PC-3 (cell line): Measurements from ENCODE around the gene FAM168A.

Experiments used
- EZH2phosphoT487 ChIP-seq: fragments of 300-600 bp; sonication (generic); IDR thresholded peaks from 2 replicates; pipeline ENCODE4 v1.6.1; 2018; ENCODE audit warnings: mild to moderate bottlenecking, antibody characterized with exemption, low read length, borderline replicate concordance
- TF ChIP-seq, protein P1 (sequence below): fragments of 300-600 bp; sonication (generic); conservative IDR thresholded peaks from 2 replicates; pipeline ENCODE4 v1.5.1; 2017; ENCODE audit warnings: antibody characterized with exemption, low read depth, mild to moderate bottlenecking, low read length

DNA sequence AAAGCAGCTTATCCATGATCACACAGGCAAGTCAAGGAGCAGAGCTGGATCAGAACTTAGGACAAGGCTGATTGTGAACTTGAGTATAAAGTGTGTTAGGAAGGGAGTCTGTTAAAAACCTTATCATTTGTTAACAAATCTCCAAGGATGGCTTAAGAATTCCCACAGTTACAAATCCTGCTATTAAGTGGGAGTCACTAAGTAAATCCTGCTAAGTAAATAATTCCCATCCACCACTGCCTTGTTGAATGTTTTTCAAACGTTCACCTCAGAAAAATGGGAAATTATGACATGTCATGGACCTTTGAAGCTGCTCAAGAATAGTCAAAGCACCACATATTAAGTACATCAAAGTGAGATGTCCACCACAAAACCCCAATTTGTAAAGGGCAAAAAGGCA is 88.7 kb downstream of the FAM168A start:
- TF ChIP-seq, protein P1, sequence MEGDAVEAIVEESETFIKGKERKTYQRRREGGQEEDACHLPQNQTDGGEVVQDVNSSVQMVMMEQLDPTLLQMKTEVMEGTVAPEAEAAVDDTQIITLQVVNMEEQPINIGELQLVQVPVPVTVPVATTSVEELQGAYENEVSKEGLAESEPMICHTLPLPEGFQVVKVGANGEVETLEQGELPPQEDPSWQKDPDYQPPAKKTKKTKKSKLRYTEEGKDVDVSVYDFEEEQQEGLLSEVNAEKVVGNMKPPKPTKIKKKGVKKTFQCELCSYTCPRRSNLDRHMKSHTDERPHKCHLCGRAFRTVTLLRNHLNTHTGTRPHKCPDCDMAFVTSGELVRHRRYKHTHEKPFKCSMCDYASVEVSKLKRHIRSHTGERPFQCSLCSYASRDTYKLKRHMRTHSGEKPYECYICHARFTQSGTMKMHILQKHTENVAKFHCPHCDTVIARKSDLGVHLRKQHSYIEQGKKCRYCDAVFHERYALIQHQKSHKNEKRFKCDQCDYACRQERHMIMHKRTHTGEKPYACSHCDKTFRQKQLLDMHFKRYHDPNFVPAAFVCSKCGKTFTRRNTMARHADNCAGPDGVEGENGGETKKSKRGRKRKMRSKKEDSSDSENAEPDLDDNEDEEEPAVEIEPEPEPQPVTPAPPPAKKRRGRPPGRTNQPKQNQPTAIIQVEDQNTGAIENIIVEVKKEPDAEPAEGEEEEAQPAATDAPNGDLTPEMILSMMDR, result no peak
- TF ChIP-seq EZH2phosphoT487, result no peak
